ENCODE measurements around the gene FAM171A2. TPM values are rescaled to one million over a fixed set of nuclear protein-coding genes. Genes with fewer than 3 reads are reported as not detected.

The FAM171A2 gene
- total and polyA plus RNA-seq, 4 donors = 0.05 to 2.0 (median 0.45) TPM; not detected in 1

DNA sequence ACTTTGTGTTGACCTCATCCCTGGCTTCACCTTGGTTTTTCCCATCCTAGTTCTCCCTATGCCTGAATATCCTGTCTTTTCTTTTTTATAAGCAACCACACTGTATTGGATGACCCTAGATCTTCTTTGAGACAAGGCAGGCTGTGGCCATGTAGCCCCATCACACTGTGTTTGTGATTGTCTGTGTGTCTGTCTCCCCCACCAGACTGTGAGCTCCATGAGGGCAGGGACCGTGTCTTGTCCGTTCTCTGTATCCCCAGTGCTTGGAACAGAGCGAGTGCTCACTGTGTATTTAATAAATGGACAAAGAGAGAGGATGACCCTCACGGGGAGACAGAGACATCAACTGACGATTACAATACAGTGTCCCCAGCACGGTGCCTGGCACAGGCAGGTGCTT is 46.1 kb downstream of the FAM171A2 start:
- WGBS, 2 donors = 89 to 92% methylated on average over 6 of the region's 6 CpGs
- intact Hi-C loops (cut with DNase I) = no loop called here
- H3K27me3 ChIP-seq (ENCODE audit: control insufficient read depth in 1 of 2, insufficient read depth in 2 of 2, low read length in 1 of 2) = peaks cover 0 to 1% of the 10 kb centered on the region in 2 donors

GRCh38 chr17:44315760-44316731 is 47.6 kb downstream of the FAM171A2 start:
- intact Hi-C loops (cut with DNase I) = no loop called here
- H3K4me3 ChIP-seq (ENCODE audit: low read length in 2 of 2) = no peak overlapping the region
- no peak for ATAC-seq (ENCODE audit: low FRiP score)
- peaks cover 0 to under 1% of the 10 kb centered on the region in 2 donors for H3K36me3 ChIP-seq (ENCODE audit: control insufficient read depth in 1 of 2, insufficient read depth in 2 of 2, low read length in 1 of 2)
- no peaks in the 10 kb centered on the region for H3K9me3 ChIP-seq (ENCODE audit: control insufficient read depth, low read length)
- peaks cover 0 to 1% of the 10 kb centered on the region in 2 donors for H3K27me3 ChIP-seq (ENCODE audit: control insufficient read depth in 1 of 2, insufficient read depth in 2 of 2, low read length in 1 of 2)
- H3K27ac ChIP-seq (ENCODE audit: low read depth in 1 of 2, low read length in 2 of 2) = no peak overlapping the region
- H3K4me1 ChIP-seq (ENCODE audit: control insufficient read depth in 1 of 2, insufficient read depth in 2 of 2, low read length in 2 of 2) = no peaks in the 10 kb centered on the region
- DNase-seq = peak in 1 of 2 donors; percentile 12
- WGBS, 2 donors = 5% methylated on average over 38 of the region's 38 CpGs

More for the DNA sequence above, 46.1 kb downstream of the FAM171A2 start:
- DNase-seq (no peak), ATAC-seq (ENCODE audit: low FRiP score) (no peak)
- no peaks in the 10 kb centered on the region for H3K4me1 ChIP-seq (ENCODE audit: control insufficient read depth in 1 of 2, insufficient read depth in 2 of 2, low read length in 2 of 2)
- no peaks in the 10 kb centered on the region for H3K9me3 ChIP-seq (ENCODE audit: control insufficient read depth, low read length)
- H3K36me3 ChIP-seq (ENCODE audit: control insufficient read depth in 1 of 2, insufficient read depth in 2 of 2, low read length in 1 of 2) = peaks cover 0 to 8% of the 10 kb centered on the region in 2 donors
- H3K4me3 ChIP-seq (ENCODE audit: low read length in 2 of 2) = no peak overlapping the region
- no peak overlapping the region for H3K27ac ChIP-seq (ENCODE audit: low read depth in 1 of 2, low read length in 2 of 2)

GRCh38 chr17:44314869-44315661 is 48.6 kb downstream of the FAM171A2 start:
- Histone ChIP-seq H3K9me3 (ENCODE audit: control insufficient read depth, low read length) (no peaks in the 10 kb centered on the region), H3K4me1 (ENCODE audit: control insufficient read depth in 1 of 2, insufficient read depth in 2 of 2, low read length in 2 of 2) (no peaks in the 10 kb centered on the region), H3K36me3 (ENCODE audit: control insufficient read depth in 1 of 2, insufficient read depth in 2 of 2, low read length in 1 of 2) (no peaks in the 10 kb centered on the region), H3K4me3 (ENCODE audit: low read length in 2 of 2) (peak overlapping the region; percentile 1 to 12), H3K27me3 (ENCODE audit: control insufficient read depth in 1 of 2, insufficient read depth in 2 of 2, low read length in 1 of 2) (peaks cover 0 to 1% of the 10 kb centered on the region in 2 donors), H3K27ac (ENCODE audit: low read depth in 1 of 2, low read length in 2 of 2) (no peak overlapping the region)
- no peak for DNase-seq
- intact Hi-C loops (cut with DNase I) = no loop called here
- ATAC-seq (ENCODE audit: low FRiP score) = no peak
- WGBS, 2 donors = 1% methylated on average over 62 to 81 of the region's 81 CpGs

GRCh38 chr17:44314524-44314868 is 49.2 kb downstream of the FAM171A2 start:
- Histone ChIP-seq H3K4me3 (ENCODE audit: low read length in 2 of 2) (no peak overlapping the region), H3K27me3 (ENCODE audit: control insufficient read depth in 1 of 2, insufficient read depth in 2 of 2, low read length in 1 of 2) (peaks cover 0 to 1% of the 10 kb centered on the region in 2 donors), H3K36me3 (ENCODE audit: control insufficient read depth in 1 of 2, insufficient read depth in 2 of 2, low read length in 1 of 2) (no peaks in the 10 kb centered on the region), H3K27ac (ENCODE audit: low read depth in 1 of 2, low read length in 2 of 2) (no peak overlapping the region), H3K9me3 (ENCODE audit: control insufficient read depth, low read length) (no peaks in the 10 kb centered on the region), H3K4me1 (ENCODE audit: control insufficient read depth in 1 of 2, insufficient read depth in 2 of 2, low read length in 2 of 2) (no peaks in the 10 kb centered on the region)
- no peak for ATAC-seq (ENCODE audit: low FRiP score)
- intact Hi-C loops (cut with DNase I) = no loop called here
- DNase-seq = no peak
- WGBS, 2 donors = 17 to 25% methylated on average over 10 to 11 of the region's 11 CpGs

- intact Hi-C loops (cut with DNase I) = no loop called here
- H3K9me3 ChIP-seq (ENCODE audit: control insufficient read depth, low read length) = no peaks in the 10 kb centered on the region
- no peak overlapping the region for H3K27ac ChIP-seq (ENCODE audit: low read depth in 1 of 2, low read length in 2 of 2)
- no peak for DNase-seq
- no peak for ATAC-seq (ENCODE audit: low FRiP score)
- peaks cover 0 to 1% of the 10 kb centered on the region in 2 donors for H3K27me3 ChIP-seq (ENCODE audit: control insufficient read depth in 1 of 2, insufficient read depth in 2 of 2, low read length in 1 of 2)
- no peak overlapping the region for H3K4me3 ChIP-seq (ENCODE audit: low read length in 2 of 2)
- H3K36me3 ChIP-seq (ENCODE audit: control insufficient read depth in 1 of 2, insufficient read depth in 2 of 2, low read length in 1 of 2) = no peaks in the 10 kb centered on the region
- no peaks in the 10 kb centered on the region for H3K4me1 ChIP-seq (ENCODE audit: control insufficient read depth in 1 of 2, insufficient read depth in 2 of 2, low read length in 2 of 2)
- WGBS, 2 donors = 73 to 75% methylated on average over 7 of the region's 7 CpGs
Measured at GRCh38 chr17:44314031-44314430, 49.6 kb downstream of the FAM171A2 start.

GRCh38 chr17:44312396-44313104 is 51.1 kb downstream of the FAM171A2 start:
- intact Hi-C loops (cut with DNase I) = no loop called here

GRCh38 chr17:44311562-44312181 is 52.0 kb downstream of the FAM171A2 start:
- intact Hi-C loops (cut with DNase I) = no loop called here

More at GRCh38 chr17:44312396-44313104, 51.1 kb downstream of the FAM171A2 start:
- Histone ChIP-seq H3K9me3 (ENCODE audit: control insufficient read depth, low read length) (no peaks in the 10 kb centered on the region), H3K4me1 (ENCODE audit: control insufficient read depth in 1 of 2, insufficient read depth in 2 of 2, low read length in 2 of 2) (no peaks in the 10 kb centered on the region), H3K4me3 (ENCODE audit: low read length in 2 of 2) (no peak overlapping the region), H3K36me3 (ENCODE audit: control insufficient read depth in 1 of 2, insufficient read depth in 2 of 2, low read length in 1 of 2) (no peaks in the 10 kb centered on the region), H3K27me3 (ENCODE audit: control insufficient read depth in 1 of 2, insufficient read depth in 2 of 2, low read length in 1 of 2) (peaks cover 0 to 1% of the 10 kb centered on the region in 2 donors), H3K27ac (ENCODE audit: low read depth in 1 of 2, low read length in 2 of 2) (no peak overlapping the region)
- no peak for ATAC-seq (ENCODE audit: low FRiP score)
- 65 to 72% methylated on average over 15 to 17 of the region's 17 CpGs for WGBS, 2 donors
- DNase-seq = no peak

More at GRCh38 chr17:44311562-44312181, 52.0 kb downstream of the FAM171A2 start:
- no peaks in the 10 kb centered on the region for H3K36me3 ChIP-seq (ENCODE audit: control insufficient read depth in 1 of 2, insufficient read depth in 2 of 2, low read length in 1 of 2)
- no peaks in the 10 kb centered on the region for H3K9me3 ChIP-seq (ENCODE audit: control insufficient read depth, low read length)
- H3K4me1 ChIP-seq (ENCODE audit: control insufficient read depth in 1 of 2, insufficient read depth in 2 of 2, low read length in 2 of 2) = no peaks in the 10 kb centered on the region
- WGBS, 2 donors = 71 to 95% methylated on average over 2 to 5 of the region's 5 CpGs
- no peak for DNase-seq
- ATAC-seq (ENCODE audit: low FRiP score) = no peak
- no peak overlapping the region for H3K27ac ChIP-seq (ENCODE audit: low read depth in 1 of 2, low read length in 2 of 2)
- H3K27me3 ChIP-seq (ENCODE audit: control insufficient read depth in 1 of 2, insufficient read depth in 2 of 2, low read length in 1 of 2) = peaks cover 0 to 1% of the 10 kb centered on the region in 2 donors
- no peak overlapping the region for H3K4me3 ChIP-seq (ENCODE audit: low read length in 2 of 2)

Data from aorta (tissue), 5 donors.